Measurements from ENCODE around the gene OSBPL10.

OSBPL10 gene

GRCh38 chr3:31728403-31728802 is 252.7 kb downstream of the OSBPL10 start:
- TF ChIP-seq CTCF (IDR thresholded peaks at IDR 0.05; ENCODE audit: low read depth, low read length): no peak
- no peak for DNase-seq (ENCODE audit: extremely low read depth, low read depth)

- no peak for DNase-seq (ENCODE audit: extremely low read depth, low read depth)
- no peak for TF ChIP-seq CTCF (IDR thresholded peaks at IDR 0.05; ENCODE audit: low read depth, low read length)
Observed at GRCh38 chr3:31725976-31726375, 255.1 kb downstream of the OSBPL10 start.

GRCh38 chr3:31725568-31725967 is 255.5 kb downstream of the OSBPL10 start:
- DNase-seq (ENCODE audit: extremely low read depth, low read depth): no peak
- TF ChIP-seq CTCF (IDR thresholded peaks at IDR 0.05; ENCODE audit: low read depth, low read length): no peak

GRCh38 chr3:31724651-31725050 is 256.4 kb downstream of the OSBPL10 start:
- TF ChIP-seq CTCF (IDR thresholded peaks at IDR 0.05; ENCODE audit: low read depth, low read length): peak; percentile 16; the same call in 1 of the 2 replicates
- no peak for DNase-seq (ENCODE audit: extremely low read depth, low read depth)

- TF ChIP-seq CTCF (IDR thresholded peaks at IDR 0.05; ENCODE audit: low read depth, low read length): no peak
- no peak for DNase-seq (ENCODE audit: extremely low read depth, low read depth)
Observed at GRCh38 chr3:31724116-31724515, 256.9 kb downstream of the OSBPL10 start.

GRCh38 chr3:31723701-31724100 is 257.4 kb downstream of the OSBPL10 start:
- TF ChIP-seq CTCF (IDR thresholded peaks at IDR 0.05; ENCODE audit: low read depth, low read length): no peak
- DNase-seq (ENCODE audit: extremely low read depth, low read depth): no peak

GRCh38 chr3:31721676-31722075 is 259.4 kb downstream of the OSBPL10 start:
- no peak for DNase-seq (ENCODE audit: extremely low read depth, low read depth)
- TF ChIP-seq CTCF (IDR thresholded peaks at IDR 0.05; ENCODE audit: low read depth, low read length): no peak

Measured in AG09319 (cell line).